ENCODE data around the gene LITAFD. TPM values are rescaled to one million over a fixed set of nuclear protein-coding genes. Genes with fewer than 3 reads are reported as not detected.

Gene LITAFD
- total RNA-seq, 2 donors from 2014 or later, result not detected

DNA sequence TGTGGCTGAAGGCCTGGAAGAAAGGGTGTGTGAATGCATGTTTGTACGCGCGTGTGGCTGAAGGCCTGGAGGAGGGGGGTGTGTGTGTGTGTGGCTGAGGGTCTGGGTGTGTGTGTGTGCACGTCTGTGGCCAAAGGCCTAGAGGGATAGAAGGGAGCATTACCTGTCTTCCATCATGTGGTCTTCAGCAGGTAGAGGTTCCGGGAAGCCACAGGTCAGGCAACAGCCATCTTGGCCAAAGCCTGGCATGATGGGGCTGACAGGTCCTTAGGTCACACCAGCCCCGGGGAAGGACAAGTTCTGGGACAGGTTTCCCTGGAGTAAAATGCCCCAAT lies 5.2 kb downstream of the LITAFD start:
- no peaks in the 10 kb centered on the region for H3K9me3 Mint-ChIP-seq
- Histone ChIP-seq H3K27me3 (ENCODE audit: control insufficient read depth, insufficient read depth, low read length, poor library complexity, severe bottlenecking) (no peaks in the 10 kb centered on the region), H3K36me3 (ENCODE audit: control insufficient read depth, insufficient read depth, low read length) (peaks cover 28% of the 10 kb centered on the region), H3K4me1 (ENCODE audit: control insufficient read depth, insufficient read depth, low read length) (no peaks in the 10 kb centered on the region), H3K9me3 (ENCODE audit: control insufficient read depth, low read length) (no peaks in the 10 kb centered on the region), H3K27ac (ENCODE audit: low read depth, low read length) (no peak overlapping the region), H3K9ac (ENCODE audit: extremely low read depth, low read length, poor library complexity, severe bottlenecking) (no peak overlapping the region), H3K4me3 (ENCODE audit: low read length) (no peak overlapping the region)
- 87 to 97% methylated on average over 5 to 6 of the region's 6 CpGs for WGBS, 2 experiments (ENCODE audit: insufficient coverage in 1 of 2, insufficient read length in 1 of 2)
- peaks cover 32% of the 10 kb centered on the region for H3K36me3 Mint-ChIP-seq (ENCODE audit: low read depth)
- peak; percentile 47 for DNase-seq
- H3K4me1 Mint-ChIP-seq, result no peaks in the 10 kb centered on the region
- no peaks in the 10 kb centered on the region for H3K27me3 Mint-ChIP-seq (ENCODE audit: insufficient read depth)
- H3K27ac Mint-ChIP-seq, result no peak overlapping the region
- H3K4me3 Mint-ChIP-seq, result no peak overlapping the region
- TF ChIP-seq, protein P1, sequence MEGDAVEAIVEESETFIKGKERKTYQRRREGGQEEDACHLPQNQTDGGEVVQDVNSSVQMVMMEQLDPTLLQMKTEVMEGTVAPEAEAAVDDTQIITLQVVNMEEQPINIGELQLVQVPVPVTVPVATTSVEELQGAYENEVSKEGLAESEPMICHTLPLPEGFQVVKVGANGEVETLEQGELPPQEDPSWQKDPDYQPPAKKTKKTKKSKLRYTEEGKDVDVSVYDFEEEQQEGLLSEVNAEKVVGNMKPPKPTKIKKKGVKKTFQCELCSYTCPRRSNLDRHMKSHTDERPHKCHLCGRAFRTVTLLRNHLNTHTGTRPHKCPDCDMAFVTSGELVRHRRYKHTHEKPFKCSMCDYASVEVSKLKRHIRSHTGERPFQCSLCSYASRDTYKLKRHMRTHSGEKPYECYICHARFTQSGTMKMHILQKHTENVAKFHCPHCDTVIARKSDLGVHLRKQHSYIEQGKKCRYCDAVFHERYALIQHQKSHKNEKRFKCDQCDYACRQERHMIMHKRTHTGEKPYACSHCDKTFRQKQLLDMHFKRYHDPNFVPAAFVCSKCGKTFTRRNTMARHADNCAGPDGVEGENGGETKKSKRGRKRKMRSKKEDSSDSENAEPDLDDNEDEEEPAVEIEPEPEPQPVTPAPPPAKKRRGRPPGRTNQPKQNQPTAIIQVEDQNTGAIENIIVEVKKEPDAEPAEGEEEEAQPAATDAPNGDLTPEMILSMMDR (conservative IDR thresholded peaks at IDR 0.05), result no peak

DNA sequence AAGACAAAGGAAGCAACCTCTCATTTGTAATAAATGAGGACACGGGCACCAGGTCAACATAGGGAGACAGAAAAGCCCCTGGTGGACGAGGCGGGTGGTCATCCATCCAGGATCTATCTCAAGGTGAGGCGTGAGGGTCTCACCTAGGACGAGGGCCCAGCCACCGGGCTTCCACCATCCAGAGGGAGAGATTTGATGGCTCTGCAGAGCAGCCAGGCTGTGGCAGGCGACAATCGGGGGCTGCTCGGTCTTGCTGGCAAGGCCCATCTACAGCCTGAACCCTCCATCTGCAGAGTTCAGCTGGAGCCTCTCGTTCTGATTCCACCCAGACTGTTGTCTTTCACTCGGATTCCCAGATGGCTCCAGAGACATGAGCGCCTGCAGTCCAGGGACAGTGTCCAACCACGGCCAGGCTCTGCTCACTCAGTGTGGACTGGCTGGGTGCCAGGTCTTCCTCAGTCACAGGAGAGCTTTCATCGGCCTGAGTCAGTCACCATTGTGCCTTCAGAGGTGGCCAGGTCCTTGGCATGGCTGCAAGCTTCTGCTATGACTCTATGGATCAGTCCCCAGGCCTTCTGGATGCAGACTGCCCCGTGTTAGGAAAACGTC lies 5.9 kb downstream of the LITAFD start:
- H3K27ac Mint-ChIP-seq, result no peak overlapping the region
- peaks cover 33% of the 10 kb centered on the region for H3K36me3 Mint-ChIP-seq (ENCODE audit: low read depth)
- no peaks in the 10 kb centered on the region for H3K9me3 ChIP-seq (ENCODE audit: control insufficient read depth, low read length)
- 94% methylated on average over 14 to 16 of the region's 16 CpGs for WGBS, 2 experiments (ENCODE audit: insufficient coverage in 1 of 2, insufficient read length in 1 of 2)
- no peaks in the 10 kb centered on the region for H3K27me3 Mint-ChIP-seq (ENCODE audit: insufficient read depth)
- H3K27ac ChIP-seq (ENCODE audit: low read depth, low read length), result no peak overlapping the region
- TF ChIP-seq, protein P1 (conservative IDR thresholded peaks at IDR 0.05), result no peak
- DNase-seq, result no peak
- H3K36me3 ChIP-seq (ENCODE audit: control insufficient read depth, insufficient read depth, low read length), result peaks cover 34% of the 10 kb centered on the region
- H3K4me3 Mint-ChIP-seq, result no peak overlapping the region
- H3K4me1 Mint-ChIP-seq, result no peaks in the 10 kb centered on the region
- no peaks in the 10 kb centered on the region for H3K27me3 ChIP-seq (ENCODE audit: control insufficient read depth, insufficient read depth, low read length, poor library complexity, severe bottlenecking)
- no peak overlapping the region for H3K4me3 ChIP-seq (ENCODE audit: low read length)
- no peaks in the 10 kb centered on the region for H3K9me3 Mint-ChIP-seq
- H3K4me1 ChIP-seq (ENCODE audit: control insufficient read depth, insufficient read depth, low read length), result no peaks in the 10 kb centered on the region
- H3K9ac ChIP-seq (ENCODE audit: extremely low read depth, low read length, poor library complexity, severe bottlenecking), result no peak overlapping the region

- WGBS, 2 experiments (ENCODE audit: insufficient coverage in 1 of 2, insufficient read length in 1 of 2), result 88 to 97% methylated on average over 12 to 22 of the region's 23 CpGs
- no peak overlapping the region for H3K4me3 ChIP-seq (ENCODE audit: low read length)
Observed at GRCh38 chr16:8888951-8889892, 7.1 kb downstream of the LITAFD start.

More at GRCh38 chr16:8888951-8889892, 7.1 kb downstream of the LITAFD start:
- Mint-ChIP-seq H3K4me3 (no peak overlapping the region), H3K27me3 (ENCODE audit: insufficient read depth) (no peaks in the 10 kb centered on the region), H3K4me1 (no peaks in the 10 kb centered on the region), H3K27ac (no peak overlapping the region), H3K9me3 (no peaks in the 10 kb centered on the region), H3K36me3 (ENCODE audit: low read depth) (peaks cover 45% of the 10 kb centered on the region)
- no peaks in the 10 kb centered on the region for H3K4me1 ChIP-seq (ENCODE audit: control insufficient read depth, insufficient read depth, low read length)
- no peak overlapping the region for H3K9ac ChIP-seq (ENCODE audit: extremely low read depth, low read length, poor library complexity, severe bottlenecking)
- TF ChIP-seq, protein P1 (conservative IDR thresholded peaks at IDR 0.05), result no peak
- H3K9me3 ChIP-seq (ENCODE audit: control insufficient read depth, low read length), result no peaks in the 10 kb centered on the region
- peaks cover 46% of the 10 kb centered on the region for H3K36me3 ChIP-seq (ENCODE audit: control insufficient read depth, insufficient read depth, low read length)
- DNase-seq, result no peak
- no peak overlapping the region for H3K27ac ChIP-seq (ENCODE audit: low read depth, low read length)
- no peaks in the 10 kb centered on the region for H3K27me3 ChIP-seq (ENCODE audit: control insufficient read depth, insufficient read depth, low read length, poor library complexity, severe bottlenecking)
